ENCODE data around the gene CFAP99.
"Not testable (repeated sequence)": the region's sequence is repeated elsewhere in the genome, so short reads cannot be mapped to it uniquely, and the experiment has no call there.

The CFAP99 gene

GRCh38 chr4:2418650-2419571 is at the start of gene CFAP99:
Gene CFAP99, plus strand, starts transcription at chr4:2418955.
- peak; percentile 76 for DNase-seq (ENCODE audit: low read depth)

DNA sequence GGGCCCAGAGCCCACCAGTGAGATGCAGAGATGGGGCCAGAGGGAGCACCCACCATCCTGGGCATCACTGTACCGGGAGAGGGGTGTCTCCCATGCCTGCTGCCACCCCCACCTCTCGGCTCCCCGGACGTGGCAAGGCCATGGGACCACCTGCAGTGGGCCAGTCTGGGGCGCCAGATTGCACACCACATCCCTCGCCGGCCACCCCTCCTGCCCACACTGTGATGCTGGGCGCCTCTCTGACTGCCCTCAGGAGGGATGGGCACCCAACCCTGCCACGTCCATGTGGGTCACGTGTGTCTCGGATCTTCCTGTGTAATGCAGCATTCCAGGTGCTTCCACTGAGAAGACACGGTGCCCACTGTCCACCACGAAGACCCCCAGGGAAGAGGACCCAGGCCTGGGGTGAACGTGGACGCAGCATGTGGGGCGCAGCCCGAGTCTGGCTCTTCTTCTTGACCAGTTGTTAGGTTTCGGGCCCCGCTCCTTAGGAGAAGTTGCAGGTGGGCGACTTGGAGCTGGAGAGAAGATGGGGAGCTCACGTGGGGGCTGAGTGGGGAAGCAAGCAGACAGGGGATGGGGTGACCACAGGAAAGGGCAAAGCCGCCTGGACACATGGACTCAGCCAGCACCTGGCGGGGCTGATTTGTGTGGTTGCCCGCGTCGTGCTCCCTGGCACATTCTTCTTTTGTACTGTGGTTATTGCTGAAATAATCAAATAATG is 48.0 kb upstream of the CFAP99 start:
- DNase-seq (ENCODE audit: low read depth): no peak

DNA sequence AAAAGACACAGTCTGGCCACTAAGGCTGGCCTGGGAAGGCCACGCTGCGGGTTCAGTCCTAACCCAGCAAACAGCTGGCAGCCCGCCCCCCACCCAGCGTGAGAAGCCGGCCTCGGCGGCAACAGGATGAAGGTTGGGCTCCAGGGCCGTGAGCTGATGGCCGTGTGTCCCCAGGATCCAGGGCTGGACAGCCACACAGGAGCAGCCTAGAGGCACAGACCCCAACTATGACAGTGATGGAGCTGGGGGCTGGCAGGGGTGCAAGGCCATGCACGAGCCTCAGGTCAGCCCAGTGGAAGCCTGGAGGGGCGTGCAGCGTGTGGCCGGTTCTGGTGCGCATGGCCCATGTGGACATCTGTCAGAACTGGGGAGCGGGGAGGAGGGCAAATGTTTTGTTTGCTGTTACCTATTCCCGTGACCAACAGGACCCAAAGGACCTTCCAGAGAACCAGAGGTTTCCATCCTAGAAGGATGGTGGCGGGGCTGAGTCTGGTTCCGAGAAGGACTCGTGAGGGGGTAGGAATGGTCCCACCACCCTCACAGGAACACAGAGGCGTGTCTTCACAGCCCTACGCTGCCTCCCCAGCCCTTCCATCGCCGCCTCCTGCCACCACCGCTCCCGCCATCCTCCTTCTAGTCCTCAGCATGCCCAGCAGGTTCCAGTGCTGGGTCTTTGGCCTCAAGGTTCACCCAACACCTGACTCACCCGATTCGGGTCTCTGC is 46.8 kb upstream of the CFAP99 start:
- no peak for DNase-seq (ENCODE audit: low read depth)

- DNase-seq (ENCODE audit: low read depth): no peak
Observed at GRCh38 chr4:2372488-2373030, 46.2 kb upstream of the CFAP99 start.

- DNase-seq (ENCODE audit: low read depth): no peak
Observed at GRCh38 chr4:2373532-2373931, 45.2 kb upstream of the CFAP99 start.

DNA sequence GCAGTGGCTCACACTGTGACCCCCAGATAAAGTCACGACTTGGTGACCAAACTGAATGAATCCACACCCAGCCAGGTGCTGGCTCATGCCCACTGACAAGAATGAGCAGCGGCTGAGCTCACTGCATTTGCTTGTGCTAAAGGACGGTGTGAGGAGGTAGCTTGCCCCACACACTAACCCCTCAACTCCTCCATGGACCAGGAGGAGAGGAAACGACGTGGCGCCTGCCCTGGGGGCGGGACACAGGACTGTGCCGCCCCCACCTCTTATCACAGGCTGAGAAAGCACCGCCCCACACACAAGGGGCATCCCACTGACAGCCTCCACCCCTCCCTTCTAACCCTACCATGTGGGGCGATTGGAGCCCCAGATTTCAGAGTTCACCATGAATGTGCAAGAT is 43.3 kb upstream of the CFAP99 start:
- DNase-seq (ENCODE audit: low read depth): no peak

- no peak for DNase-seq (ENCODE audit: low read depth)
Observed at GRCh38 chr4:2377241-2377640, 41.5 kb upstream of the CFAP99 start.

- DNase-seq (ENCODE audit: low read depth): no peak
Observed at GRCh38 chr4:2378401-2378800, 40.4 kb upstream of the CFAP99 start.

GRCh38 chr4:2378898-2379297 is 39.9 kb upstream of the CFAP99 start:
- no peak for DNase-seq (ENCODE audit: low read depth)

GRCh38 chr4:2380589-2380988 is 38.2 kb upstream of the CFAP99 start:
- DNase-seq (ENCODE audit: low read depth): not testable (repeated sequence)

GRCh38 chr4:2382769-2383202 is 36.0 kb upstream of the CFAP99 start:
- not testable (repeated sequence) for DNase-seq (ENCODE audit: low read depth)

GRCh38 chr4:2383220-2383631 is 35.5 kb upstream of the CFAP99 start:
- not testable (repeated sequence) for DNase-seq (ENCODE audit: low read depth)

- DNase-seq (ENCODE audit: low read depth): no peak
Observed at GRCh38 chr4:2383760-2384159, 35.0 kb upstream of the CFAP99 start.

DNA sequence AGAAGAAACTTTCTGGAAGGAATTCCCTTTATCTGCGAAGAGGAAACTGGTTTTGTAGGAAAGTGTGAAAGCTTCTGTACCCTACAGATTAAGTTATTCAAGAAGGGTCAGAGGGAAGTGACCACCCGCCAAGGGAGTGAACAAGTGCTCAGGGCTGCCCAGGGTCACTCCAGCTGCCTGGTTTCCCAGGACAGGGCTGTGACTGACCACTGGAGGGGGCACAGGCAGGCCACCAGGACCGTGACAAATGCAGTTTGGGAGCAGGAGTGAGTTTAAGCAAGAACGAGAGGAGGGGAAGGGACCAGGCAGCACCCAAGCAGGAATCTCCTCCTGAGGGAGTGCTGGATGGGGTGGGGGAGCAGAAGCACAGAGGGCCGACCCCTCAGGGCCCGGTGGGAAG is 34.5 kb upstream of the CFAP99 start:
- DNase-seq (ENCODE audit: low read depth): no peak

- no peak for DNase-seq (ENCODE audit: low read depth)
Observed at GRCh38 chr4:2385516-2385915, 33.2 kb upstream of the CFAP99 start.

- no peak for DNase-seq (ENCODE audit: low read depth)
Observed at GRCh38 chr4:2386717-2387116, 32.0 kb upstream of the CFAP99 start.

DNA sequence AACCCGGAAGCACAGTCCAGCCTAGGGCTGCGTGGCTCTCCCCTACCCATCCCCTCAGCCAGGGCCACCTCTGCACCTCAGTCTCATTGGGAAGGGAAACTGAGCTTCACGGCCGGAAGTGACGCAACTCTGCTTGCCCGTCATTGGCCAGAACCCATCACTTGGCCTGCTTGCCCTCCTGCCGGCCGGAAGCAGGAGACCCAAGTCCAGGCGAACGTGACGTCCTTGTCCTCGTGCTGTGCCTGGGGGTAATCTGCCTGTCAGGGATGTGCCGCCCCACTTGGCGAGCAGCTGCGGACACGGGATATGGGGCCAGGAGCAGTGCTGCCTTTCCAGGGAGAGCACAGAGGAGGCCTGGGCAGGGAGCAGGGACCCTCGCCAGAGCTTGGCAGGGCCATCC is 31.5 kb upstream of the CFAP99 start:
- DNase-seq (ENCODE audit: low read depth): no peak

- DNase-seq (ENCODE audit: low read depth): no peak
Observed at GRCh38 chr4:2387829-2388228, 30.9 kb upstream of the CFAP99 start.

GRCh38 chr4:2388429-2389182 is 30.1 kb upstream of the CFAP99 start:
- DNase-seq (ENCODE audit: low read depth): no peak

GRCh38 chr4:2389691-2390090 is 29.1 kb upstream of the CFAP99 start:
- DNase-seq (ENCODE audit: low read depth): no peak

DNA sequence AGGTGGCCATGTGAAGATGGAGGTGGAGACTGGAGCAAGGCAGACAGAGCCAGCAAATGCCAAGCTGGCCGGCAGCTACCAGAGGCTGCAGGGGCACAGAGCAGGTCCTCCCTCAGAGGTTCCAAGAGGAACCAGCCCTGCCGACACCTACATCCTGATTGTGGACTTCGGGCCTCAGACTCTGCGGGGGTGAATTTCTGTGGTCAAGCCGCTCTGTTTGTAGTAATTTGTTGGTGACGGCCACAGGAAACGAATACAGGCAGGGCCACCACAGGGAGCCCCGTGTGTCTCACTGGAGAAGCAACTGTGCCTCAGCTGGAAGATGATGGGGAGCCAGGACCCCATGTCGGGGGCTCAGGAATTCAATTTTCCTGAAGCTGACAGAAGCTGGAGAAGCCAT is 28.6 kb upstream of the CFAP99 start:
- no peak for DNase-seq (ENCODE audit: low read depth)

Measured in HS-27A (cell line).